PC-9 (cell line): ENCODE results near the gene ATP5ME. TPM values are rescaled to one million over a fixed set of nuclear protein-coding genes. Genes with fewer than 3 reads are reported as not detected.

Experiments used
- BruUV-seq: library from RNA; stranded (reverse); fragments of 400-500 nt; replicated peaks from 2 replicates; lab custom pipeline; 2021; lab: Mats Ljungman, UMichigan
- CTCF ChIA-PET: fragments of 300-600 bp; sonication (Branson Sonifier 250); formaldehyde crosslinking; loops from one replicate; lab custom pipeline; 2022; ENCODE audit warnings: antibody characterized with exemption; lab: Charles Lee
- POLR2A ChIA-PET: fragments of 300-600 bp; sonication (Branson Sonifier 250); formaldehyde crosslinking; loops from one replicate; lab custom pipeline; 2022; ENCODE audit warnings: antibody characterized with exemption; ENCODE audit not compliant: unreplicated experiment; lab: Charles Lee
- DNase-seq, 2 experiments: peaks; one replicate each; pipeline versions ENCODE4 v3.0.0 to v3.0.0-alpha.2; 2015 to 2022; ENCODE audit warnings: mixed read lengths in 1 of 2
- H2AFZ ChIP-seq: fragments of 200-600 bp; sonication (generic); 2 replicates; pipeline ENCODE4 v1.8.1; 2017; ENCODE audit warnings: antibody characterized with exemption
- H3F3A ChIP-seq: fragments of 200-600 bp; sonication (generic); 2 replicates; pipeline ENCODE4 v1.8.1; 2017; ENCODE audit warnings: antibody characterized with exemption, mild to moderate bottlenecking, low read depth; ENCODE audit not compliant: insufficient read depth
- H3K27ac ChIP-seq: fragments of 200-600 bp; sonication (generic); 2 replicates; pipeline ENCODE4 v1.6.1; 2016; ENCODE audit warnings: mixed run types
- H3K27me3 ChIP-seq: fragments of 200-600 bp; sonication (generic); 2 replicates; pipeline ENCODE4 v1.6.1; 2016; ENCODE audit warnings: low read depth, mixed run types; ENCODE audit not compliant: insufficient read depth
- H3K36me3 ChIP-seq: fragments of 200-600 bp; sonication (generic); 2 replicates; pipeline ENCODE4 v1.6.1; 2016; ENCODE audit warnings: low read depth, mixed run types
- H3K4me1 ChIP-seq: fragments of 200-600 bp; sonication (generic); replicated peaks from 2 replicates; pipeline ENCODE4 v1.6.1; 2016; ENCODE audit warnings: mixed run types; ENCODE audit not compliant: insufficient read depth
- H3K4me2 ChIP-seq: fragments of 200-600 bp; sonication (generic); 2 replicates; pipeline ENCODE4 v1.6.1; 2017; ENCODE audit warnings: mixed run types
- H3K4me3 ChIP-seq: fragments of 200-600 bp; sonication (generic); 2 replicates; pipeline ENCODE4 v1.6.1; 2016; ENCODE audit warnings: mixed run types
- H3K79me2 ChIP-seq: fragments of 200-600 bp; sonication (generic); 2 replicates; pipeline ENCODE4 v1.6.1; 2017; ENCODE audit warnings: low read depth, mixed run types
- H3K9me2 ChIP-seq: fragments of 200-600 bp; sonication (generic); 2 replicates; pipeline ENCODE4 v1.8.1; 2017; ENCODE audit warnings: mild to moderate bottlenecking; ENCODE audit not compliant: insufficient read depth
- H3K9me3 ChIP-seq: fragments of 200-600 bp; sonication (generic); 2 replicates; pipeline ENCODE4 v1.8.1; 2016; ENCODE audit warnings: low read depth; ENCODE audit not compliant: insufficient read depth
- H4K20me1 ChIP-seq: fragments of 200-600 bp; sonication (generic); 2 replicates; pipeline ENCODE4 v1.8.1; 2017; ENCODE audit not compliant: insufficient read depth
- CTCF ChIP-seq: fragments of 200-600 bp; sonication (generic); conservative IDR thresholded peaks from 2 replicates; pipeline ENCODE4 v1.6.1; 2017; ENCODE audit warnings: mixed run types, antibody characterized with exemption, mild to moderate bottlenecking, moderate library complexity
- EZH2 ChIP-seq: fragments of 200-600 bp; sonication (generic); IDR thresholded peaks from 2 replicates; pipeline ENCODE4 v1.8.0; 2017; ENCODE audit warnings: antibody characterized with exemption, low read depth
- intact Hi-C: fragments of 100-400 bp; cut with micrococcal nuclease; formaldehyde crosslinking; loops from one replicate; pipeline ENCODE4 v1.10.0; 2022; ENCODE audit not compliant: unreplicated experiment
- total RNA-seq: library from RNA; stranded (reverse); gene quantifications from 2 replicates; pipeline ENCODE4 v1.2.3, GENCODE V29; 2021

The ATP5ME gene
- total RNA-seq, 1 experiment from 2014 or later = 334 TPM

- ChIA-PET CTCF (no interaction called here), POLR2A (no interaction called here)
- H4K20me1 ChIP-seq = no peaks in the 10 kb centered on the region
- H3K79me2 ChIP-seq = no peaks in the 10 kb centered on the region
- H3K4me2 ChIP-seq = no peak overlapping the region
- peaks cover 81% of the 10 kb centered on the region for H3K27me3 ChIP-seq
- H3K4me1 ChIP-seq = no peaks in the 10 kb centered on the region
- no peak overlapping the region for H3K4me3 ChIP-seq
- TF ChIP-seq EZH2 (no peak), CTCF (no peak)
- no peak overlapping the region for H2AFZ ChIP-seq
- no peaks in the 10 kb centered on the region for H3K36me3 ChIP-seq
- H3K9me2 ChIP-seq = no peaks in the 10 kb centered on the region
- H3K9me3 ChIP-seq = no peaks in the 10 kb centered on the region
- intact Hi-C loops = no loop called here
- no TSS peak for BruUV-seq
- H3K27ac ChIP-seq = no peak overlapping the region
- DNase-seq = no peak
- no peaks in the 10 kb centered on the region for H3F3A ChIP-seq
These were observed 44.0 kb downstream of the ATP5ME start for GRCh38 chr4:629915-630641.

GRCh38 chr4:629636-629914 is 44.5 kb downstream of the ATP5ME start:
- intact Hi-C loops = no loop called here
- POLR2A ChIA-PET = no interaction called here
- Histone ChIP-seq H3F3A (no peaks in the 10 kb centered on the region), H3K4me3 (no peak overlapping the region), H3K4me2 (no peak overlapping the region), H3K27ac (no peak overlapping the region), H3K9me2 (no peaks in the 10 kb centered on the region), H2AFZ (no peak overlapping the region), H3K4me1 (no peaks in the 10 kb centered on the region), H3K79me2 (no peaks in the 10 kb centered on the region), H3K9me3 (no peaks in the 10 kb centered on the region), H3K27me3 (peaks cover 86% of the 10 kb centered on the region), H4K20me1 (no peaks in the 10 kb centered on the region), H3K36me3 (no peaks in the 10 kb centered on the region)
- TF ChIP-seq CTCF (no peak), EZH2 (no peak)
- BruUV-seq = no TSS peak
- CTCF ChIA-PET = no interaction called here
- no peak for DNase-seq

GRCh38 chr4:628821-629635 is 45.0 kb downstream of the ATP5ME start:
- CTCF ChIA-PET = no interaction called here
- BruUV-seq = no TSS peak
- intact Hi-C loops = no loop called here

More at GRCh38 chr4:628821-629635, 45.0 kb downstream of the ATP5ME start:
- no peaks in the 10 kb centered on the region for H3K4me1 ChIP-seq
- no peaks in the 10 kb centered on the region for H3F3A ChIP-seq
- DNase-seq = no peak
- no peaks in the 10 kb centered on the region for H3K9me2 ChIP-seq
- H3K27ac ChIP-seq = no peak overlapping the region
- TF ChIP-seq EZH2 = no peak
- no peak for TF ChIP-seq CTCF
- no peaks in the 10 kb centered on the region for H3K9me3 ChIP-seq
- H3K27me3 ChIP-seq = peaks cover 90% of the 10 kb centered on the region
- no peak overlapping the region for H3K4me2 ChIP-seq
- no peaks in the 10 kb centered on the region for H3K79me2 ChIP-seq
- POLR2A ChIA-PET = no interaction called here
- H3K36me3 ChIP-seq = no peaks in the 10 kb centered on the region
- no peak overlapping the region for H2AFZ ChIP-seq
- no peak overlapping the region for H3K4me3 ChIP-seq
- H4K20me1 ChIP-seq = no peaks in the 10 kb centered on the region
